GM21619 (cell line): ENCODE data around the gene PIAS2.

ENCODE experiments used
- ATAC-seq: cut with Tn5 transposase; IDR thresholded peaks from one replicate; pipeline ENCODE4 v1.9.1; 2021; ENCODE audit not compliant: unreplicated experiment

The PIAS2 gene

GRCh38 chr18:46767217-46767616, 150.1 kb downstream of the PIAS2 start:
- ATAC-seq: no peak

GRCh38 chr18:46764586-46764985, 152.7 kb downstream of the PIAS2 start:
- no peak for ATAC-seq

- no peak for ATAC-seq
Measured at GRCh38 chr18:46761059-46761769, 156.1 kb downstream of the PIAS2 start.

GRCh38 chr18:46759890-46760289, 157.4 kb downstream of the PIAS2 start:
- ATAC-seq: no peak

GRCh38 chr18:46756559-46757201, 160.6 kb downstream of the PIAS2 start, which contains the start of gene ST8SIA5:
TSS of gene ST8SIA5 (minus strand) at chr18:46757053. CDS start at chr18:46756508, 545 bp downstream.
- ATAC-seq: no peak

GRCh38 chr18:46756025-46756558, 161.2 kb downstream of the PIAS2 start:
- no peak for ATAC-seq

GRCh38 chr18:46755315-46756024, 161.8 kb downstream of the PIAS2 start:
- no peak for ATAC-seq

- no peak for ATAC-seq
Measured at GRCh38 chr18:46754661-46755292, 162.5 kb downstream of the PIAS2 start.

- ATAC-seq: peak; percentile 62
Measured at GRCh38 chr18:46754188-46754587, 163.1 kb downstream of the PIAS2 start.
